ENCODE data around the gene FOXF2.
A peak's percentile ranks its signal among the peaks of the same experiment; 100 is the strongest.

Gene FOXF2

GRCh38 chr6:1390133-1390945 lies 963 bp downstream of the FOXF2 start:
- peak in 1 of 56 donors; percentile 3 for DNase-seq

- DNase-seq, result no peak
Observed at GRCh38 chr6:1390946-1391799, 1.8 kb downstream of the FOXF2 start.

- no peak for DNase-seq
Observed at GRCh38 chr6:1391800-1392309, 2.5 kb downstream of the FOXF2 start.

GRCh38 chr6:1392813-1393640 lies 3.7 kb downstream of the FOXF2 start:
- DNase-seq, result no peak

GRCh38 chr6:1393641-1394283 lies 4.4 kb downstream of the FOXF2 start:
- DNase-seq, result no peak

GRCh38 chr6:1394514-1395463 lies 5.4 kb downstream of the FOXF2 start:
- DNase-seq, result no peak

GRCh38 chr6:1395506-1395905 lies 6.1 kb downstream of the FOXF2 start:
- no peak for DNase-seq

- no peak for DNase-seq
Observed at GRCh38 chr6:1395941-1396908, 6.8 kb downstream of the FOXF2 start.

GRCh38 chr6:1396952-1397868 lies 7.8 kb downstream of the FOXF2 start:
- peak in 25 of 56 donors; percentile 5 to 77 (median 26) for DNase-seq

- no peak for DNase-seq
Observed at GRCh38 chr6:1399085-1399780, 9.9 kb downstream of the FOXF2 start.

- no peak for DNase-seq
Observed at GRCh38 chr6:1400126-1400850, 10.9 kb downstream of the FOXF2 start.

- no peak for DNase-seq
Observed at GRCh38 chr6:1402369-1402768, 13.0 kb downstream of the FOXF2 start.

- DNase-seq, result no peak
Observed at GRCh38 chr6:1402868-1403267, 13.5 kb downstream of the FOXF2 start.

GRCh38 chr6:1403851-1404712 lies 14.7 kb downstream of the FOXF2 start:
- DNase-seq, result no peak

GRCh38 chr6:1404713-1405098 lies 15.3 kb downstream of the FOXF2 start:
- no peak for DNase-seq

Measured in amygdala (tissue), 56 donors.